ACC112 (cell line): Measurements from ENCODE around the gene PAX4.

Experiments used
- H2AFZ ChIP-seq: fragments of 200-600 bp; sonication (generic); one replicate; pipeline ENCODE4 v1.6.0; 2017; ENCODE audit warnings: antibody characterized with exemption, low read length; ENCODE audit not compliant: unreplicated experiment
- H3K27ac ChIP-seq: fragments of 200-600 bp; sonication (generic); 2 replicates; pipeline ENCODE4 v1.5.1; 2014; ENCODE audit warnings: low read depth, mild to moderate bottlenecking, antibody characterized with exemption, low read length, moderate library complexity
- H3K27me3 ChIP-seq: fragments of 200-600 bp; sonication (generic); 2 replicates; pipeline ENCODE4 v1.6.1; 2014; ENCODE audit warnings: mild to moderate bottlenecking, antibody characterized with exemption, low read length, moderate library complexity, mixed read lengths; ENCODE audit not compliant: insufficient read depth
- H3K36me3 ChIP-seq: fragments of 200-600 bp; sonication (generic); 2 replicates; pipeline ENCODE4 v1.6.1; 2016; ENCODE audit warnings: mild to moderate bottlenecking, antibody characterized with exemption, low read length, moderate library complexity, mixed read lengths; ENCODE audit not compliant: insufficient read depth
- H3K4me1 ChIP-seq: fragments of 200-600 bp; sonication (generic); one replicate; pipeline ENCODE4 v1.6.1; 2016; ENCODE audit warnings: low read length, mixed read lengths; ENCODE audit not compliant: insufficient read depth, unreplicated experiment, control insufficient read depth
- H3K4me3 ChIP-seq: fragments of 200-600 bp; sonication (generic); 2 replicates; pipeline ENCODE4 v1.5.1; 2014; ENCODE audit warnings: mild to moderate bottlenecking, low read depth, low read length
- H3K79me2 ChIP-seq: fragments of 200-600 bp; sonication (generic); one replicate; pipeline ENCODE4 v1.6.0; 2016; ENCODE audit warnings: low read length; ENCODE audit not compliant: control insufficient read depth, unreplicated experiment, insufficient read depth

The PAX4 gene

DNA sequence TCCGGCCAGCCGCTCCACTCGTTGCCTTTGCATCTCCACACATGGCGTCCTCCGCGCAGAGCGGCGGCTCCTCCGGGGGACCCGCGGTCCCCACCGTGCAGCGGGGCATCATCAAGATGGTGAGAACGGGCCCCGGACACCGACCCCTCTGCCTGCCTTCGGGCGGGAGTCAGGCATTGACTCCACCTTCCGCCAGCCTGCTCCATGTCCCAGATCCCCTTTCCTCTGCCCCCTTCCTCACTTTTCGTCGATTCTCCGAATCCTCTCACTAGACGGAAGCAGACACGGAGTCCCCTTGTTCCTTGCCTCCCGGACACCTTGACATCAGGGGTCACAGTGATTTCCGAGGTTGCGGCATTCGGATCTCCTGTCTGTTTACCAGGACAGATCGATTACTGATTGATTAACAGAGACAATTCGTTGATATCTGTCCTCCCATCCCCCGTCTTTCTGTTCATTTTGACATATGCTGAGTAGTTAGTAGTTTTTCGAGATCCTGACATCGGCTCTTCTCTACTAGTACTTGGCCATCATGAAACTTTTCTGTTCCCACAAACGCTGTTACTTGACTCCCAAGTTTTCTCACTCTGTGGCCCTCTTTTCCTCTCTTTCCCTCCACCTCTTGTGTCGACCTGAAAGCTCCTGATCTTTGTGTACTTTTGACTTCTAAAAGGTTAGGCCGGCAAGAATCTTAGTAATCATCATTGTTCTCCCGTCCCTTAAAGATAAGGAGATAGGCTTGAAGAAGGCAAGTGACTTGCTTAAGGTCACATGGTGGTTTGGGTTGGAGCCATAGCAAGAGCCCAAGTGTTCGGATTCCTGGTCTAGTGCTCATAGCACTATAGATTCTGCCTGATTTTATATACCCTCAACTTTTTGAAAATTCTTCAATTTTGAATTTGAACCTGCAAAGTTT, 34.6 kb upstream of the PAX4 start:
- H3K4me3 ChIP-seq, result peak overlapping the region; percentile 100
- H3K36me3 ChIP-seq, result peaks cover 10% of the 10 kb centered on the region
- H3K4me1 ChIP-seq, result peaks cover 29% of the 10 kb centered on the region
- H3K27ac ChIP-seq, result peak overlapping the region; percentile 61
- peak overlapping the region; percentile 80 for H2AFZ ChIP-seq
- H3K27me3 ChIP-seq, result no peaks in the 10 kb centered on the region
- H3K79me2 ChIP-seq, result peaks cover 55% of the 10 kb centered on the region

GRCh38 chr7:127651556-127652332, 33.8 kb upstream of the PAX4 start, which contains the start of gene SND1:
SND1 (plus strand) TSS chr7:127652194; CDS start chr7:127652374, 180 bp downstream.
- peak within 1 kb of the TSS; percentile 80 for H2AFZ ChIP-seq
- peak within 1 kb of the TSS; percentile 75 for H3K27ac ChIP-seq
- H3K4me3 ChIP-seq, result peak within 1 kb of the TSS; percentile 100
- H3K79me2 ChIP-seq, result peaks cover 47% of the 10 kb centered on the region
- H3K4me1 ChIP-seq, result peaks cover 29% of the 10 kb centered on the region
- H3K36me3 ChIP-seq, result peaks cover 6% of the 10 kb centered on the region; the same call in 1 of the 2 replicates
- no peaks in the 10 kb centered on the region for H3K27me3 ChIP-seq

GRCh38 chr7:127650847-127651555, 33.1 kb upstream of the PAX4 start:
- peaks cover 40% of the 10 kb centered on the region for H3K79me2 ChIP-seq
- H3K4me1 ChIP-seq, result peaks cover 29% of the 10 kb centered on the region
- H3K27me3 ChIP-seq, result no peaks in the 10 kb centered on the region; the same call in 1 of the 2 replicates
- H2AFZ ChIP-seq, result peak overlapping the region; percentile 58
- peak overlapping the region; percentile 75 for H3K27ac ChIP-seq
- H3K36me3 ChIP-seq, result 0 out of 2 replicates have a peak, but pooled peaks cover 4% of the 10 kb centered on the region
- peak overlapping the region; percentile 100 for H3K4me3 ChIP-seq

DNA sequence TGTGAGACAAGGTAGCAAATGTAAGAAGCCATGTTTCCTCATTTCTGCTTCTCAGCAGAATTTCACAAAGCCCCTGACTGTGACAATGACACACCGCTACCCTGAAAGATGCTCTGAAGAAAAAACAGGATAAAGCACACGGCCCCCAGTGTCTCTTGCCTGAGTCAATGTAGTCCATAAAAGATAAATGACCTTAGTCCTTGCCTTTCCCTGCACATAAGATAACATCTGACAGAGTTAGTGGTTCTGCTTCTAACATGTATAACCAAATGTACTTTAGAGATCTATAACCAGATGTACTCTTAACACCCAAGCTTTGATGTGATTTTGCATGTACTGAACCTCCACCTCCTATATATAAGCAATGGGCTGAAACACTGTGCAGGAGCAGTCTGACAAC, 31.0 kb upstream of the PAX4 start:
- Histone ChIP-seq H3K27me3 (no peaks in the 10 kb centered on the region; the same call in 1 of the 2 replicates), H2AFZ (no peak overlapping the region), H3K36me3 (0 out of 2 replicates have a peak, but pooled peaks cover 2% of the 10 kb centered on the region), H3K79me2 (peaks cover 19% of the 10 kb centered on the region), H3K27ac (no peak overlapping the region), H3K4me3 (no peak overlapping the region), H3K4me1 (peaks cover 9% of the 10 kb centered on the region)

GRCh38 chr7:127647636-127648035, 29.7 kb upstream of the PAX4 start:
- Histone ChIP-seq H3K27me3 (no peaks in the 10 kb centered on the region; the same call in 1 of the 2 replicates), H3K4me1 (no peaks in the 10 kb centered on the region), H3K27ac (no peak overlapping the region), H3K79me2 (peaks cover 6% of the 10 kb centered on the region), H2AFZ (no peak overlapping the region), H3K36me3 (no peaks in the 10 kb centered on the region), H3K4me3 (no peak overlapping the region)

DNA sequence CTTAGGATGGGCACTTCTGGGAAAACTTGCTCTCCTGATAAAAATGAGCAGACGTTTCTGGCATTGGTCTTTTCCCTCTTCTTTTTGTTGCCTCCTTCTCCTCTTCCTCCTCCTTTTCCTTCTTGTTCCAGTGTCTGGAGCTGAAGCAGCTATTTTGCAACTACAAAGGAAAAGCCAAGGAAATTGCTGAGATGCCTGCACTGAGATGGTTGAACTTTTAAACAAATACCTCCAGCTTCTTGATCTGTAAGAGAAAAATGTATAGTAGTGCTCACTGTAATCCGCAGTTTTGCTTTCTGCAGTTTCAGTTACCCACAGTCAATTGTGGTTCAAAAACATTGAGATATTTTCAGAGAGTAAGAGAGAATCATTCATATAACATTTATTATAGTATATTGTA, 26.5 kb upstream of the PAX4 start:
- no peak overlapping the region for H3K4me3 ChIP-seq
- H3K27me3 ChIP-seq, result no peaks in the 10 kb centered on the region; the same call in 1 of the 2 replicates
- H3K36me3 ChIP-seq, result no peaks in the 10 kb centered on the region
- no peaks in the 10 kb centered on the region for H3K79me2 ChIP-seq
- no peak overlapping the region for H3K27ac ChIP-seq
- no peak overlapping the region for H2AFZ ChIP-seq
- no peaks in the 10 kb centered on the region for H3K4me1 ChIP-seq

DNA sequence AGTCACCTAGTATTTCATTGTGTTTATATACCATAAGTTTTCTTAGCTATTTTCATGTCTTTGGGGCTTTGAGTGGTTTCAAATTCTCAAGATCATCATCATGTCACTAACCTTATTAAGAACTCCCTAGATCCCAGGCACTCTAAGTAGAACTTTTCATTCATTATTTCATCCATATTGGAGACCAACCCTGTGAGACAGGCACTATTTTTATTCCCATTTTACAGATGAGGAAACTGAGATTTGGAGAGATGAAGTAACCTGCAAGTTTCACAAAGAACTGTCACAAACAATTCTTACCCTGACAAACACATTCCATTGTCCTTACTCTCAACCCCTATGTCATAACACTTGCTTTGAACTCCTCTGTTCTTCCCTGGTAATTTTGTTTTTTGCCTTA, 20.3 kb upstream of the PAX4 start:
- Histone ChIP-seq H3K27me3 (no peaks in the 10 kb centered on the region), H3K79me2 (no peaks in the 10 kb centered on the region), H3K36me3 (no peaks in the 10 kb centered on the region), H2AFZ (no peak overlapping the region), H3K4me3 (no peak overlapping the region), H3K4me1 (peaks cover 7% of the 10 kb centered on the region), H3K27ac (no peak overlapping the region)

- Histone ChIP-seq H3K36me3 (no peaks in the 10 kb centered on the region), H3K79me2 (no peaks in the 10 kb centered on the region), H2AFZ (no peak overlapping the region), H3K4me1 (peaks cover 7% of the 10 kb centered on the region), H3K27me3 (no peaks in the 10 kb centered on the region), H3K27ac (no peak overlapping the region), H3K4me3 (no peak overlapping the region)
These were observed 17.8 kb upstream of the PAX4 start for GRCh38 chr7:127635659-127636285.

DNA sequence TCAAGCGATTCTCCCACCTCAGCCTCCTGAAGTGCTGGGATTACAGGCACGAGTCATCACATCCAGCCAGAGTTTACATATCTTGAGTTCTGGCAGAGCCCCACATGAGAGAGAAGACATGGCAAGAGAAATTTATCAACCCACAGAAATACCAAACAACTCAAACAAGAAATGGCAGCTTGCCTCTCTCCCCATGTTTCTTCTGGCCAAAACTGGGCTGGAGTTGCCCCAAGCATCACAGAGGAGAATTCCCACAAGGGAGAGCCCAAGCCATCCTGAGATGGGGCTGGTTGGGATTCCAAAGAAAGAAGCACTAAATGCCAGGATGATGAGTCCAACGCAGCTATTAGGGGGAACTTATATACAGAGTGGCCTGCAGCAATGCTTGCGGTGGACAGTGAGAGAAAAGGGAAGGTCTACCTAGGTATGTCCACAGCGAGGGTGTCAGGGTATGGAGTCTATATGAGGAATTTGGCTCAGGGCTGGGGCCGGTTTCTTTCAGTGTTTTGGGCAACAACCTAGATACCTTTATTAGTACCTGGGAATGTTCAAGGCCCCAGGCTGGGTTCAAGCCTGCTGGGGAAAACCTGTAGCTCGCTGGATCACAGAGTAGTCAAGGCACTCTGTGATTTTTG, 14.5 kb upstream of the PAX4 start:
- Histone ChIP-seq H3K4me1 (peaks cover 7% of the 10 kb centered on the region), H3K4me3 (no peak overlapping the region), H3K79me2 (no peaks in the 10 kb centered on the region), H3K27ac (no peak overlapping the region), H3K27me3 (no peaks in the 10 kb centered on the region), H3K36me3 (no peaks in the 10 kb centered on the region), H2AFZ (no peak overlapping the region)
